Loucy (cell line): Measurements from ENCODE around the gene GALNT9.

Experiments
- H2AFZ ChIP-seq: fragments of 200-600 bp; sonication (generic); 2 replicates; pipeline ENCODE4 v1.6.0; 2016; ENCODE audit warnings: antibody characterized with exemption, mild to moderate bottlenecking, low read length, moderate library complexity
- H3F3A ChIP-seq: fragments of 200-600 bp; 2 replicates; pipeline ENCODE4 v1.6.0; 2016; ENCODE audit warnings: antibody characterized with exemption, low read depth, mild to moderate bottlenecking
- H3K27me3 ChIP-seq: fragments of 200-600 bp; sonication (generic); 2 replicates; pipeline ENCODE4 v1.6.1; 2014; ENCODE audit warnings: low read length, mild to moderate bottlenecking; ENCODE audit not compliant: insufficient read depth, poor library complexity, severe bottlenecking
- H3K36me3 ChIP-seq: fragments of 200-600 bp; sonication (generic); 2 replicates; pipeline ENCODE4 v1.6.1; 2016; ENCODE audit warnings: low read length; ENCODE audit not compliant: insufficient read depth
- H3K4me1 ChIP-seq: fragments of 200-600 bp; sonication (generic); 2 replicates; pipeline ENCODE4 v1.5.1; 2014; ENCODE audit warnings: low read length, mild to moderate bottlenecking; ENCODE audit not compliant: insufficient read depth, poor library complexity, severe bottlenecking
- H3K4me2 ChIP-seq: fragments of 200-600 bp; sonication (generic); 2 replicates; pipeline ENCODE4 v1.6.0; 2014; ENCODE audit warnings: antibody characterized with exemption, low read length, low read depth, mild to moderate bottlenecking; ENCODE audit not compliant: poor library complexity, severe bottlenecking
- H3K4me3 ChIP-seq: fragments of 200-600 bp; sonication (generic); 2 replicates; pipeline ENCODE4 v1.5.1; 2014; ENCODE audit warnings: low read length, mild to moderate bottlenecking, mixed read lengths; ENCODE audit not compliant: poor library complexity, severe bottlenecking
- H3K79me2 ChIP-seq: fragments of 200-600 bp; sonication (generic); 2 replicates; pipeline ENCODE4 v1.6.1; 2014; ENCODE audit warnings: low read length; ENCODE audit not compliant: insufficient read depth
- H3K9ac ChIP-seq: fragments of 200-600 bp; sonication (generic); 2 replicates; pipeline ENCODE4 v1.6.0; 2014; ENCODE audit warnings: mild to moderate bottlenecking, low read depth, low read length, moderate library complexity; ENCODE audit not compliant: poor library complexity, severe bottlenecking
- H3K9me2 ChIP-seq: fragments of 200-600 bp; sonication (generic); replicated peaks from 2 replicates; pipeline ENCODE4 v1.6.1; 2016; ENCODE audit warnings: low read depth, low read length, mixed read lengths
- H3K9me3 ChIP-seq: fragments of 200-600 bp; sonication (generic); 2 replicates; pipeline ENCODE4 v1.6.1; 2014; ENCODE audit warnings: mild to moderate bottlenecking, antibody characterized with exemption, low read length, low read depth; ENCODE audit not compliant: insufficient read depth
- H4K20me1 ChIP-seq: fragments of 200-600 bp; sonication (generic); 2 replicates; pipeline ENCODE4 v1.6.0; 2014; ENCODE audit warnings: antibody characterized with exemption, low read length, mild to moderate bottlenecking; ENCODE audit not compliant: insufficient read depth, poor library complexity, severe bottlenecking
- CTCF ChIP-seq: fragments of 200-600 bp; sonication (generic); conservative IDR thresholded peaks from 2 replicates; pipeline ENCODE4 v1.5.1; 2014; ENCODE audit warnings: mild to moderate bottlenecking, antibody characterized with exemption, low read length
- EZH2phosphoT487 ChIP-seq: fragments of 200-600 bp; IDR thresholded peaks from 2 replicates; pipeline ENCODE4 v1.6.1; 2018; ENCODE audit warnings: antibody characterized with exemption, mild to moderate bottlenecking, moderate library complexity, borderline replicate concordance

GALNT9 gene

GRCh38 chr12:132271755-132272092, 57.7 kb downstream of the GALNT9 start:
- no peaks in the 10 kb centered on the region for H3K9me2 ChIP-seq
- H3K4me1 ChIP-seq = no peaks in the 10 kb centered on the region
- H4K20me1 ChIP-seq = no peaks in the 10 kb centered on the region
- H3K79me2 ChIP-seq = no peaks in the 10 kb centered on the region
- no peak overlapping the region for H2AFZ ChIP-seq
- no peaks in the 10 kb centered on the region for H3K36me3 ChIP-seq
- H3K4me2 ChIP-seq = no peak overlapping the region
- H3K9ac ChIP-seq = no peak overlapping the region
- no peaks in the 10 kb centered on the region for H3F3A ChIP-seq
- TF ChIP-seq CTCF = no peak
- TF ChIP-seq EZH2phosphoT487 = no peak
- H3K9me3 ChIP-seq = no peaks in the 10 kb centered on the region
- H3K27me3 ChIP-seq = no peaks in the 10 kb centered on the region
- no peak overlapping the region for H3K4me3 ChIP-seq

GRCh38 chr12:132270969-132271754, 58.2 kb downstream of the GALNT9 start:
- H3K9me2 ChIP-seq = no peaks in the 10 kb centered on the region
- H3K9me3 ChIP-seq = no peaks in the 10 kb centered on the region
- H3K27me3 ChIP-seq = no peaks in the 10 kb centered on the region
- H3F3A ChIP-seq = no peaks in the 10 kb centered on the region
- no peak overlapping the region for H3K9ac ChIP-seq
- H3K4me3 ChIP-seq = no peak overlapping the region
- no peaks in the 10 kb centered on the region for H3K79me2 ChIP-seq
- no peak for TF ChIP-seq CTCF
- no peak for TF ChIP-seq EZH2phosphoT487
- H3K4me2 ChIP-seq = no peak overlapping the region
- no peaks in the 10 kb centered on the region for H4K20me1 ChIP-seq
- H2AFZ ChIP-seq = no peak overlapping the region
- H3K36me3 ChIP-seq = no peaks in the 10 kb centered on the region
- no peaks in the 10 kb centered on the region for H3K4me1 ChIP-seq

- TF ChIP-seq EZH2phosphoT487 (no peak), CTCF (no peak)
- Histone ChIP-seq H4K20me1 (no peaks in the 10 kb centered on the region), H3K27me3 (no peaks in the 10 kb centered on the region)
Observed at GRCh38 chr12:132270516-132270915, 58.9 kb downstream of the GALNT9 start.

More at GRCh38 chr12:132270516-132270915, 58.9 kb downstream of the GALNT9 start:
- Histone ChIP-seq H3K4me1 (no peaks in the 10 kb centered on the region), H3K79me2 (no peaks in the 10 kb centered on the region), H3K36me3 (no peaks in the 10 kb centered on the region), H2AFZ (no peak overlapping the region), H3K4me2 (no peak overlapping the region), H3K4me3 (no peak overlapping the region), H3K9ac (no peak overlapping the region), H3K9me2 (no peaks in the 10 kb centered on the region), H3F3A (no peaks in the 10 kb centered on the region), H3K9me3 (no peaks in the 10 kb centered on the region)
